Skeletal muscle satellite cell (primary cell): ENCODE data around the gene PRAC2. TPM values are rescaled to one million over a fixed set of nuclear protein-coding genes. Genes with fewer than 3 reads are reported as not detected.

ENCODE experiments used
- small RNA-seq: library from RNA; depleted of rRNA; stranded (forward); fragments of <200 nt; gene quantifications from one replicate; pipeline ENCODE3, GENCODE V24; 2012

The PRAC2 gene

Small RNA genes lying within 50 kb of the gene (small RNA-seq; reads per million reads assigned to genes)
- gene AC091179.2 (not detected), gene COX6B1P2 (not detected), gene MIR3185 (not detected), gene RF02132 (not detected), gene RF02133 (not detected), gene RN7SL125P (not detected)
